HG03342 (cell line): ENCODE data around the gene IWS1.

ENCODE experiments used
- ATAC-seq: cut with Tn5 transposase; IDR thresholded peaks from one replicate; pipeline ENCODE4 v1.9.1; 2021; ENCODE audit warnings: mild to moderate bottlenecking, moderate library complexity; ENCODE audit not compliant: unreplicated experiment

Gene IWS1

DNA sequence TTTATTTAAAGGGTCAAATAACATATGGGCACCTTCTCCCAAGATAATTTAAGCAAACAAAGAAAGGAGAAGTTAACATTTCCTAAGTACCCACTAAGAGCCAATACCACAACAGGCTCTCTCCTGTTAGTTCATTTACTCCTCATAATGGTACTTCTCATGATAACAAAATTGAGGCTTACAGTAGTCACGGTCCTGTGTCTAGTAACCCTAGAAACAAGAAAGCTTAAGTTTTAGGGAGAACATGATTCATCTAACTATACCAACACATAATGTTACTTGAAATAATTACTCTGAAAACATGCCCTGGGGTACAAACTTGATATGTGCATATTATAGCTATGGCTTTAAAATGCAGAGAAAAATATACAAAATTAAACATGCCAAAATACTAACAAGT lies 19.8 kb downstream of the IWS1 start:
- no peak for ATAC-seq

DNA sequence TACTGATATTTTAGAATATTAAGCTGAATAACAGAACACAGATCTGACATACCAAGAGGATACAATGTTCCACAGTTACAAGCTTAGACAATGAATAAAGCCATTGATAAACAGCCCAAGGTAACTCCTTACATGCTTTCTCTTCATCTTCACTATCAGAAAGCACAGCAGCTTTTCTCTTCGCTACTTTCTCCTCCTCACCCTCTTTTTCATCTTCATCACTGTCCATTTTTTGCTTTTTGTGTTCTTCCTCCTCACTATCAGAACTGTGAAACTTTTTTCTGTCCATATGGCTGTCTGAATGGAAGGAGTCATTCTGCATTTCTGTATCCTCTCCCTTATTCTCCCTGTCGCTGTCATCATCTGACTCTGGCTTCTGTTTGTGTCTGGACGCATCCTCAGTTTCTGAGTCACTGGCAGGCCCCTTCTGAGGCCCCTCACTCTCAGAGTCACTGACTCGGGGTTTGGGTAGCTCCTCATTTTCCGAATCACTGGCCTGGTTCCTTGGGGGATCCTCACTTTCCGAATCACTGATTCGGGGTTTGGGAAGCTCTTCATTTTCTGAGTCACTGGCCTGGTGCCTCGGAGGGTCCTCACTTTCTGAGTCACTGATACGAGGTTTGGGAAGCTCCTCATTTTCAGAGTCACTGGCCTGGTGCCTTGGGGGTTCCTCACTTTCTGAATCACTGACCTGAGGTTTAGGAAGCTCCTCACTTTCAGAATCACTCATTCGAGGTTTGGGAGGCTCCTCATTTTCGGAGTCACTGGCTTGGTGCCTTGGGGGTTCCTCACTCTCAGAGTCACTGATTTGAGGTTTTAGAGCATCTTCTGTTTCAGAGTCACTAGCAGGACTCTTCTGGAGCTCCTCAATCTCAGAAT lies 21.5 kb downstream of the IWS1 start:
- no peak for ATAC-seq

GRCh38 chr2:127503491-127503890 lies 22.8 kb downstream of the IWS1 start:
- ATAC-seq, result no peak

GRCh38 chr2:127498386-127498785 lies 27.9 kb downstream of the IWS1 start:
- ATAC-seq, result no peak

DNA sequence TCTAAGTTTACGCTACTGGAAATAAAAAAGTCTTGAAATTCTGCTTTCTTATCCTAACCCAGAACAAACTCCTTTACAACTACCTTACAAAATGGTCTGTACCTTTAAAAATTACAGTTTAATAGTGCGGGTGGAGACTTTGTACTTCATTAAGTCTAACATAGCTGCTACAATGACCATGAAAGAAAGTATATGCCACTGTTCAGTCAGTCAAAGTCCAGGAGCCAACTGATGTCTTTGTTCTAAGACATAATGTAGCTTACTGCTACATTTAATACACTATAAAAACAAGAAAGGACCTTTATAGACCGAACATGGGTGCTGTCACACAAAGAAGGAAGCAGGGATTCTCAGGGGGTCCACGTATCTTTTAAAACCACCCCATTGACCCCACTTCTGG lies 36.0 kb downstream of the IWS1 start:
- no peak for ATAC-seq

DNA sequence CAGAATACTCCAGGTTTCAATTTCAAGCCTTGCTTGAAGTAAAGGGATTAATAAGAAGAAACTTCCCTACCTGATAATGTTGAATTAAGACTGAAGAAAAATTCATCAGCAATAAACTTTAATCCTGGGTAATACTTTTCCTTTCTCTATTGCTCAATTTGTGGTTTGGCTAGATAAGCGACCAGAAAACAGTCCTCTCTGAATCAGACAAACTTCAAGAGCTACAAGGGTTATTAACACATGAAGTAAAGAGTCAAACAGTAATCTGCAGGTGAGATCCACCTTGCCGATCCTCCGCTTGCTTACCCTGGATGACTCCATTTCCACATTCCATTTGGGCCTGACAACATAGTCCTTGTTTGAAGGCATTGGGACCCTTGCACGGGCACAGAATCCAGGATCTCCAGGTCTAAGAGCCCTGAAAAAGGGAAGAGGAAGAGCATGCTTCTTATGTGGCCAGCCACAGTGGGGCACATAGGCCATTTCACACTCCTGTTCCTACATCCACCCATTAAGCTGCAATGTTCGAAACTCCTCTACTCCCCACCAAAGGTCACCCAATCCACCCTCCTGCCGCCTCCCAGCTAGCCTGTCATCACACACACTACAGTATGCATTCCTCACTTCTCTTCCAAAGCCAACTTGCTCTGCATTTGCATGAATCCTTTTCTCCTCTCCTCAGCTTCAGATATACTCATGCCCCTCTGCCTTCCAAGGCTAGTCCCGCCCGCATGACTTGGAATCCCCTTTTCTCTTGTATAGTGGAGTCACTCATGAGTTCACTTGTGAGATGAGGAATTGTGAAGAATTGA lies 39.8 kb downstream of the IWS1 start:
- ATAC-seq, result no peak

GRCh38 chr2:127485694-127486071 lies 40.6 kb downstream of the IWS1 start:
- no peak for ATAC-seq

GRCh38 chr2:127485051-127485693 lies 41.1 kb downstream of the IWS1 start:
- no peak for ATAC-seq

DNA sequence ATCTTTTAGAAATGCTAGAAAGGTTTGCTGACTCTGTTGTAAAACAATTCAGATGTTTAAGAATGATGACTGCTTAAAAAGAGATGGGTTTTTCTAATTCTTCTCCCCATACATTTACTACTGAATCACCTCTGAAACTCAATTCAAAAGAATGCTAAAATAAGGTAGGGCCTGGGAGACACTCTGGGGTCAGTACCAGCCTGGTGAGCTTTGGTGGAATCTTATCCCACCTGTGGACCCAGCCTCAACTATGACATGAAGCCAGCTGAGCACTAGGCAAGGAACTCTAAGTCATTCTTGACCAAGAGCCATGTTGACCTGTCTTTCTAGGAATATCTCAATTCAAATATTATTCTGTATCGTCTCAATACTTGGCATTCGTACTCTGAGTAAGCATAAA lies 44.3 kb downstream of the IWS1 start:
- ATAC-seq, result no peak

- ATAC-seq, result no peak
Measured at GRCh38 chr2:127479866-127480743, 46.2 kb downstream of the IWS1 start.

GRCh38 chr2:127479219-127479825 lies 47.0 kb downstream of the IWS1 start:
- ATAC-seq, result no peak

DNA sequence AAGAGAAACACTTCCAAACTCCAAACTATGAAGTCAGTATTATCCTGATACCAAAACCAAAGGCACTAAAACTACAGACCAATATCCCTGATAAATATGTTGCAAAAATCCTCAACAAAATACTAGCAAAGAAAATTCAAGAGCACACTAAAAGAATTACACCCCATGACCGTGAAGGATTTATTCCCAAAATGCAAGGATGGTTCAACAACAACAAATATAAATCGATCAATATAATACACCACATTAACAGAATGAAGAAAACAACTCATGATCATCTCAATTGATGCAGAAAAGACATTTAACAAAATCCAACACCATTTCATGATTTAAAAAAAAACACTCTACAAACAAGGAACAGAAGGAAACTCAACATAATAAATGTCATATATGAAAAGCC lies 50.5 kb downstream of the IWS1 start:
- no peak for ATAC-seq

GRCh38 chr2:127472268-127472667 lies 54.0 kb downstream of the IWS1 start:
- no peak for ATAC-seq

DNA sequence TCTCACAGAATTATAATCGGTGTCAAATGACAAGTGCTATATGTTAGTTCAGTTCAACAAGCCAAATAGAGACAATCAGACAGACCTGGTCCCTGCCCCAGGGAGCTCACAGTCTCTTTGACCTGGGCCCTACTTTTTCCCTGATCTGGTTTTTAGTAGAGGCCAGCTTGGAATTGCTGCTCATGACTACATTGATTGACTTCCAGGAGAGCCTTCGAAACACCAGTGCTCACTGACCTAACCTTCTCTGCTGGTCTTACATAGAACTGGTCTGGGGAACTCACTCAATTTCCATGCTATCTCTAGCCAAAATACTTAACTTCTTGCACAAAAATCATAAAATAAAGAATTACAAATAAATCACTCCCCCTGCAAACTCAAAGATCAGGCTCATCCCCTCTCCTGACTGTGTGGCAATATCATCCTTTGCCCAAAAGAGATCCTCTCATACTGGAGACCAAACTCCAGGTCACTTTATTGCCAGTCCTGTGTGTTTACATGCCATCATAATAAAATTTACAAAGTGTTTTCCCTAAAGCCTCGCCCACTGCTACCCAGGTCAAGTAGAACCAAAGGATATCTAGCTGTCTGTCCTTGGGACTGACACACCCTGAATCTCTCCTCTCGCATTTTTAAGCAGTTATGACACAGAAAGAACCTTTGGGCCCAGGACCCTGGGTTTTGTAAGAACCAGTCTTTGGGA lies 54.9 kb downstream of the IWS1 start:
- no peak for ATAC-seq

- ATAC-seq, result no peak
Measured at GRCh38 chr2:127469974-127470373, 56.3 kb downstream of the IWS1 start.

- no peak for ATAC-seq
Measured at GRCh38 chr2:127469051-127469450, 57.2 kb downstream of the IWS1 start.

DNA sequence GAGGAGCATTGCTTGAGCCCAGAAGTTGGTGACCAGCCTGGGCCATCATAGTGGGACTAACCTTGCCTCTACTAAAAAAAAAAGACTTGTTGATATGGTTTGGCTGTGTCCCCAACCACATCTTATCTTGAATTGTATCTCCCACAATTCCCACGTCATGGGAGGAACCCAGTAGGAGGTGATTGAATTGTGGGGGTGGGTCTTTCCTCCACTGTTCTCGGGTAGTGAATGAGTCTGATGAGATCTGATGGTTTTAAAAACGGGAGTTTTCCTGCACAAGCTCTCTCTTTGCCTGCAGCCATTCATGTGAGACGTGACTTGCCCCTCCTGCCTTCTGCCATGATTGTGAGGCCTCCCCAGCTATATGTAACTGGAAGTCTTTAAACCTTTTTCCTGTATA lies 61.0 kb downstream of the IWS1 start:
- no peak for ATAC-seq

GRCh38 chr2:127464470-127465257 lies 61.6 kb downstream of the IWS1 start:
- ATAC-seq, result no peak
